HCT116 (cell line): Measurements from ENCODE around the gene MEIS2. TPM values are rescaled to one million over a fixed set of nuclear protein-coding genes. Genes with fewer than 3 reads are reported as not detected.

Experiments used
- ATAC-seq: fragments of 200-7000 bp; cut with Tn5 transposase; 2 replicates; pipeline ENCODE4 v1.9.1; 2020; ENCODE audit warnings: mild to moderate bottlenecking, moderate library complexity
- BruUV-seq: library from RNA; stranded (reverse); fragments of 400-500 nt; replicated peaks from 2 replicates; lab custom pipeline; 2021; lab: Mats Ljungman, UMichigan
- CTCF ChIA-PET: fragments of 300-600 bp; sonication (Branson Sonifier 250); formaldehyde crosslinking; loops from one replicate; lab custom pipeline; 2021; ENCODE audit warnings: antibody characterized with exemption; lab: Charles Lee
- POLR2A ChIA-PET: fragments of 300-600, 350-600 bp; sonication (Branson Sonifier 250); formaldehyde crosslinking; loops from one replicate; lab custom pipeline; 2021; ENCODE audit warnings: antibody characterized with exemption; lab: Charles Lee
- RAD21 ChIA-PET, 2 experiments: fragments of 300-600 bp; sonication (Branson Sonifier 250); formaldehyde crosslinking; loops; one replicate each; lab custom pipeline; 2023; ENCODE audit warnings: low total read pairs in 2 of 2; ENCODE audit not compliant: uncharacterized antibody in 2 of 2, unreplicated experiment in 2 of 2, low non-redundant PET in 1 of 2; lab: Charles Lee
- DNase-seq: peaks from one replicate; pipeline ENCODE4 v3.0.0-alpha.2; 2010; ENCODE audit warnings: low read depth, low spot score
- H2AFZ ChIP-seq: fragments of 200-600 bp; shearing (Covaris generic), sonication (generic); 2 replicates; pipeline ENCODE4 v1.6.1; 2017; ENCODE audit warnings: low read depth, mixed run types, mixed read lengths, antibody characterized with exemption, low read length; ENCODE audit not compliant: poor library complexity, severe bottlenecking
- H3K27ac ChIP-seq: 2 replicates; pipeline ENCODE4 v1.5.1; 2012; ENCODE audit warnings: low read depth, low read length
- H3K27me3 ChIP-seq: fragments of 200-600 bp; sonication (generic); 2 replicates; pipeline ENCODE4 v1.6.1; 2016; ENCODE audit warnings: mixed run types, low read length, mixed read lengths; ENCODE audit not compliant: insufficient read depth
- H3K36me3 ChIP-seq, 2 experiments: fragments of 200-500 bp in 1 of 2; fragments of 200-600 bp in 1 of 2; sonication (Bioruptor generic) in 1 of 2; sonication (generic) in 1 of 2; 2 replicates each; pipeline versions ENCODE4 v1.5.1 to v1.6.1; 2014 to 2016; ENCODE audit warnings: low read length in 2 of 2, inconsistent platforms in 1 of 2, mixed read lengths in 1 of 2, mixed run types in 1 of 2; ENCODE audit not compliant: insufficient read depth in 2 of 2, control insufficient read depth in 1 of 2
- H3K4me1 ChIP-seq, 2 experiments: fragments of 200-600 bp in 1 of 2; sonication (generic) in 1 of 2; 2 replicates each; pipeline versions ENCODE4 v1.5.1 to v1.6.1; 2012 to 2017; ENCODE audit warnings: low read length in 2 of 2, inconsistent platforms in 1 of 2, mild to moderate bottlenecking in 1 of 2, mixed read lengths in 1 of 2, mixed run types in 1 of 2, moderate library complexity in 1 of 2; ENCODE audit not compliant: insufficient read depth in 2 of 2, control insufficient read depth in 1 of 2
- H3K4me2 ChIP-seq: fragments of 200-600 bp; sonication (generic); 2 replicates; pipeline ENCODE4 v1.6.1; 2017; ENCODE audit warnings: mixed run types, low read length, mixed read lengths
- H3K4me3 ChIP-seq, 2 experiments: fragments of 200-600 bp in 1 of 2; sonication (generic) in 1 of 2; replicated peaks in 1 of 2; 2 replicates each; pipeline ENCODE4 v1.5.1; 2011 to 2016; ENCODE audit warnings: low read length in 2 of 2, control low read depth in 1 of 2, low read depth in 1 of 2, mild to moderate bottlenecking in 1 of 2, mixed read lengths in 1 of 2, mixed run types in 1 of 2
- H3K79me2 ChIP-seq: fragments of 200-600 bp; sonication (generic); 2 replicates; pipeline ENCODE4 v1.6.1; 2017; ENCODE audit warnings: mild to moderate bottlenecking, mixed run types, low read length, moderate library complexity, mixed read lengths; ENCODE audit not compliant: insufficient read depth
- H3K9ac ChIP-seq: fragments of 200-600 bp; sonication (generic); 2 replicates; pipeline ENCODE4 v1.6.1; 2016; ENCODE audit warnings: low read length, mixed read lengths
- H3K9me2 ChIP-seq: fragments of 200-600 bp; sonication (generic), shearing (Covaris generic); 2 replicates; pipeline ENCODE4 v1.6.1; 2017; ENCODE audit warnings: mixed run types, mild to moderate bottlenecking, moderate library complexity; ENCODE audit not compliant: insufficient read depth
- H3K9me3 ChIP-seq, 2 experiments: fragments of 200-500 bp in 1 of 2; fragments of 200-600 bp in 1 of 2; sonication (Bioruptor generic) in 1 of 2; sonication (generic) in 1 of 2; 2 replicates each; pipeline ENCODE4 v1.6.1; 2014 to 2017; ENCODE audit warnings: low read length in 2 of 2, mixed read lengths in 2 of 2, inconsistent platforms in 1 of 2, low read depth in 1 of 2, mild to moderate bottlenecking in 1 of 2, mixed run types in 1 of 2, moderate library complexity in 1 of 2; ENCODE audit not compliant: control insufficient read depth in 1 of 2, insufficient read depth in 1 of 2
- H4K20me1 ChIP-seq: fragments of 200-600 bp; sonication (generic), shearing (Covaris generic); 2 replicates; pipeline ENCODE4 v1.6.1; 2017; ENCODE audit warnings: mixed run types, mild to moderate bottlenecking, moderate library complexity; ENCODE audit not compliant: insufficient read depth
- CTCF ChIP-seq, 3 experiments: fragments of 200-600 bp in 1 of 3; sonication (generic) in 1 of 3; IDR thresholded peaks in 2 of 3; conservative IDR thresholded peaks in 1 of 3; 2 replicates each; pipeline ENCODE4 v1.5.1; 2012 to 2017; ENCODE audit warnings: low read depth in 2 of 3, low read length in 2 of 3, antibody characterized with exemption in 1 of 3, borderline replicate concordance in 1 of 3, control low read depth in 1 of 3, mild to moderate bottlenecking in 1 of 3, mixed read lengths in 1 of 3, mixed run types in 1 of 3, moderate library complexity in 1 of 3; ENCODE audit not compliant: insufficient read depth in 1 of 3
- EZH2 ChIP-seq: fragments of 200-600 bp; sonication (generic); IDR thresholded peaks from 2 replicates; pipeline ENCODE4 v1.6.1; 2017; ENCODE audit warnings: antibody characterized with exemption, mixed run types
- FOSL1 ChIP-seq: IDR thresholded peaks from 2 replicates; pipeline ENCODE4 v1.6.1; 2012; ENCODE audit warnings: low read depth
- JUND ChIP-seq: IDR thresholded peaks from 2 replicates; pipeline ENCODE4 v1.6.1; 2012
- MAX ChIP-seq: IDR thresholded peaks from 2 replicates; pipeline ENCODE4 v1.6.1; 2012
- POLR2AphosphoS5 ChIP-seq: IDR thresholded peaks from 2 replicates; pipeline ENCODE4 v1.6.1; 2011; ENCODE audit warnings: mild to moderate bottlenecking, low read depth, low read length, moderate library complexity
- RAD21 ChIP-seq: IDR thresholded peaks from 2 replicates; pipeline ENCODE4 v1.6.1; 2012; ENCODE audit warnings: low read depth, mild to moderate bottlenecking
- SP1 ChIP-seq: IDR thresholded peaks from 2 replicates; pipeline ENCODE4 v1.6.1; 2012; ENCODE audit warnings: low read depth
- intact Hi-C: fragments of 100-400 bp; cut with micrococcal nuclease; formaldehyde crosslinking; loops from 2 replicates; pipeline ENCODE4 v1.10.0; 2022
- total RNA-seq: library from RNA; stranded (reverse); gene quantifications from one replicate; pipeline ENCODE4 v1.2.1, GENCODE V29; 2021; ENCODE audit not compliant: unreplicated experiment

The MEIS2 gene
- total RNA-seq, 1 experiment from 2014 or later, result 11.5 TPM

GRCh38 chr15:36965570-36966342, 134.6 kb downstream of the MEIS2 start:
- intact Hi-C loops, result no loop called here
- Histone ChIP-seq H3K27me3 (no peaks in the 10 kb centered on the region), H3K4me1 (no peaks in the 10 kb centered on the region), H3K9me3 (no peaks in the 10 kb centered on the region), H3K9me2 (no peaks in the 10 kb centered on the region), H4K20me1 (no peaks in the 10 kb centered on the region), H3K4me2 (no peak overlapping the region), H2AFZ (no peak overlapping the region), H3K9ac (no peak overlapping the region), H3K79me2 (no peaks in the 10 kb centered on the region), H3K36me3 (no peaks in the 10 kb centered on the region), H3K4me3 (no peak overlapping the region), H3K27ac (no peak overlapping the region)
- no peak for TF ChIP-seq MAX
- TF ChIP-seq JUND, result no peak
- TF ChIP-seq POLR2AphosphoS5, result no peak
- no peak for TF ChIP-seq EZH2
- no peak for TF ChIP-seq RAD21
- TF ChIP-seq SP1, result no peak
- no peak for TF ChIP-seq FOSL1
- ChIA-PET CTCF (no interaction called here), POLR2A (no interaction called here), RAD21 (no interaction called here)
- DNase-seq, result no peak
- no peak for ATAC-seq
- no TSS peak for BruUV-seq

DNA sequence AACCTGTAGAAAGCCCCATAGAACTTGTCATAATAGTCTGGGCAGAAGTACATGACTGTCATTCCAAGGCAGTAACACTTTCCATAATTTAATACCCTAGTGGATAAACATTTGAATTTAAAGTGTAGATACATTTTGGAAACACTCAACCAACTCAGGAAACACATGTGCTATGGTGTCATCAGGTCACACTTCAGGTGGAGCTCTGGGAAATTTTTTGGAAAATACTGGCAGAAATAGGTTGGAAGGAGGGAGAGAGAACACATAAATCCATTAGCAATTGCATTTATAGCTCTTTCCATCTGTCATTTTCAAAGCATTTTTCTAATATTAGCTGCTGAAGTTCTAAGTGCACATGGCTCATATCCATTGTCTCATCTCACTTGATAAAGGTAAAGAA, 135.7 kb downstream of the MEIS2 start:
- CTCF ChIA-PET, result no interaction called here
- TF ChIP-seq EZH2 (no peak), CTCF (IDR thresholded peaks at IDR 0.05 in 2 of 3, conservative IDR thresholded peaks at IDR 0.05 in 1 of 3; ENCODE audit: borderline replicate concordance in 1 of 3, insufficient read depth in 1 of 3, low read depth in 2 of 3, low read length in 2 of 3) (no peak)
- no TSS peak for BruUV-seq

More for the DNA sequence above, 135.7 kb downstream of the MEIS2 start:
- intact Hi-C loops, result no loop called here
- Histone ChIP-seq H3K9me2 (no peaks in the 10 kb centered on the region), H3K4me2 (no peak overlapping the region), H4K20me1 (no peaks in the 10 kb centered on the region), H2AFZ (no peak overlapping the region), H3K36me3 (no peaks in the 10 kb centered on the region), H3K4me1 (no peaks in the 10 kb centered on the region), H3K27ac (no peak overlapping the region), H3K9me3 (no peaks in the 10 kb centered on the region), H3K9ac (no peak overlapping the region), H3K27me3 (no peaks in the 10 kb centered on the region), H3K4me3 (no peak overlapping the region), H3K79me2 (no peaks in the 10 kb centered on the region)
- no peak for ATAC-seq
- RAD21 ChIA-PET, result no interaction called here
- POLR2A ChIA-PET, result no interaction called here
- no peak for DNase-seq
